Urinary bladder (tissue), 4 donors: ENCODE data around the gene NUTF2. TPM values are rescaled to one million over a fixed set of nuclear protein-coding genes. Genes with fewer than 3 reads are reported as not detected.
A peak's percentile ranks its signal among the peaks of the same experiment; 100 is the strongest.
"Not testable (repeated sequence)": the region's sequence is repeated elsewhere in the genome, so short reads cannot be mapped to it uniquely, and the experiment has no call there.

ENCODE experiments used
- DNase-seq: peaks from one replicate; pipeline ENCODE4 v3.0.0-alpha.2; 2015; ENCODE audit errors: extremely low spot score
- H3K27ac ChIP-seq: one replicate; pipeline ENCODE4 v1.5.1; 2013; ENCODE audit warnings: low read depth, mild to moderate bottlenecking, moderate library complexity
- H3K36me3 ChIP-seq: one replicate; pipeline ENCODE4 v1.6.1; 2013; ENCODE audit warnings: mild to moderate bottlenecking, moderate library complexity; ENCODE audit not compliant: insufficient read depth
- H3K4me1 ChIP-seq: one replicate; pipeline ENCODE4 v1.6.1; 2013; ENCODE audit warnings: mild to moderate bottlenecking, moderate library complexity; ENCODE audit not compliant: insufficient read depth
- H3K4me3 ChIP-seq: one replicate; pipeline ENCODE4 v1.5.1; 2013; ENCODE audit warnings: low read depth, low read length
- WGBS: extraction: QIAGEN DNeasy Blood & Tissue Kit; methylation state at CpG from one replicate; pipeline ENCODE4 v1.1.7; 2013; 5-methylcytosine and 5-hydroxymethylcytosine counted together
- polyA plus RNA-seq: library from polyadenylated mRNA; stranded (reverse); fragments of 200-250 nt; gene quantifications from one replicate; pipeline ENCODE4 v1.2.3, GENCODE V29; 2013
- total RNA-seq: library from RNA; depleted of rRNA; stranded (reverse); fragments of >200 nt; gene quantifications from one replicate; pipeline ENCODE4 v1.2.3, GENCODE V29; 2014
- donor health status: healthy with polysubstance abuse.
- donor health status: healthy.

The NUTF2 gene
- total and polyA plus RNA-seq, 2 donors: 70.6 to 117 TPM

DNA sequence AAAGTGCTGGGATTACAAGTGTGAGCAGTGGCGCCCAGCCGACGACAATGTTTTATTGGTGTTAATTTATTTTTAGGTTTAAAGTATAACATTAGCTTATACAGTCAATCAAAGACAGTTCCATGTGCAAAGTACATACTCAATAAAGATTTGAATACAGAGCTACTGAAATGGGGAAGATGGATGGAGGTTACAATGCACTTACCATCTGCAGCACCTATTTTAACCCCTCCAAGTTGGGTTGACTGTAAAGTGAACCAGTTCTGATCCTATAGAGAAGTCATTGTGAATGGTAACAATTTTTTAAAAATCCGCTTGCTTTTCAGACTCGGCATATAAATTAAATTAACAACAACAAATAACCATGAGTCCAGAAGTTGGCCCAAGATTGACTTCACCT, 45.6 kb downstream of the NUTF2 start:
- Histone ChIP-seq H3K27ac (no peak overlapping the region), H3K4me3 (peak overlapping the region; percentile 26), H3K36me3 (no peaks in the 10 kb centered on the region), H3K4me1 (no peaks in the 10 kb centered on the region)
- no peak for DNase-seq
- WGBS: 52% methylated on average over 5 of the region's 5 CpGs

- Histone ChIP-seq H3K4me1 (no peaks in the 10 kb centered on the region), H3K4me3 (peak within 1 kb of the TSS; percentile 87), H3K27ac (peak within 1 kb of the TSS; percentile 99), H3K36me3 (no peaks in the 10 kb centered on the region)
- WGBS: under 1% methylated on average over 90 of the region's 90 CpGs
- peak; percentile 91 for DNase-seq
Measured at GRCh38 chr16:67892899-67893742, 46.4 kb downstream of the NUTF2 start, which contains the start of gene PSKH1. TSS of gene PSKH1 (plus strand) at chr16:67893254. CDS start at chr16:67908750, 15,496 bp downstream.

GRCh38 chr16:67893743-67894399, 47.1 kb downstream of the NUTF2 start:
- Histone ChIP-seq H3K4me3 (peak overlapping the region; percentile 87), H3K4me1 (no peaks in the 10 kb centered on the region), H3K27ac (peak overlapping the region; percentile 99), H3K36me3 (no peaks in the 10 kb centered on the region)
- DNase-seq: no peak
- 18% methylated on average over 14 of the region's 14 CpGs for WGBS

DNA sequence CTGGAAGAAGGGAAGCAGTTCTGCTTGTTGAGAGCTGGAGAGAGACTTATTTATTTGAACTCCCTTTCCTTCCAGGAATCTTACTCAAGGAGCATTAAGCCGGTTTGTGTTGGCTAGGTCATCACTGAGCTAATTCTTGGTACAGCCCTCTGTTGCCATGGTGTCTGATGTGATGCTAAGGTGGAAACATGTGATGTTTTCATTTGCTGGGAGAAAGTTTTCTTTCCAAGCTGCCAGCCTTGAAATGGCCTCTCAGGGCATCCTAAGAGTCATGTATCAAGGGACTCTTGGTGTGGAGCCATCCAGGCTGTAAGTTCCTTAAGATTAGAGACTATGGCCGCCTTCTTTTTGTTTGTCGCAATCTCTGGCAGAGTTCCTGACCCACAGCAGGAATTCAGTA, 50.5 kb downstream of the NUTF2 start:
- Histone ChIP-seq H3K36me3 (no peaks in the 10 kb centered on the region), H3K4me1 (no peaks in the 10 kb centered on the region), H3K4me3 (no peak overlapping the region), H3K27ac (no peak overlapping the region)
- 63% methylated on average over 3 of the region's 3 CpGs for WGBS
- DNase-seq: no peak

- 93% methylated on average over 5 of the region's 5 CpGs for WGBS
- H3K4me3 ChIP-seq: no peak overlapping the region
Measured at GRCh38 chr16:67901734-67902133, 55.0 kb downstream of the NUTF2 start.

DNA sequence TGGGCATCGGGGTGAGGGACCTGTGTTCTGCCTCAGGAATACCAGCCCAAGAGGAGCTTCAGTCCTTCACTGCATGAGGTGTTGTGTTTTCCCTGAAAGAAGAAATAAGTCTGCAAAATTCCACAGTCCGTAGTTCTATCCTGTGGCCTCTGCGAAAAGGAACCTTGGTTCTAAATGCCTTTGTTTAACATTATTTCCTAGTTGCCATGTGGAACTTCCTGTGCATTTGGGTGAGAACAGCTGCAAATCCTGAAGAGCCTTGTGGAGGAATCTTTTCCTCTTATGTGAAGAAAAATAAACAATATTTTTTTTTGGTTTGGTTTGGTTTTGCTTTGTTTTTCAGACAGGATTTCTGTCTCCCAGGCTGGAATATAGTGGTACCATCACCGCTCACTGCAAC, 56.1 kb downstream of the NUTF2 start:
- H3K27ac ChIP-seq: no peak overlapping the region
- DNase-seq: no peak
- whole genome bisulfite sequencing: 71% methylated on average over 4 of the region's 4 CpGs
- no peaks in the 10 kb centered on the region for H3K4me1 ChIP-seq
- H3K4me3 ChIP-seq: no peak overlapping the region
- H3K36me3 ChIP-seq: no peaks in the 10 kb centered on the region

More at GRCh38 chr16:67901734-67902133, 55.0 kb downstream of the NUTF2 start:
- no peak overlapping the region for H3K27ac ChIP-seq
- no peak for DNase-seq
- no peaks in the 10 kb centered on the region for H3K4me1 ChIP-seq
- H3K36me3 ChIP-seq: no peaks in the 10 kb centered on the region

GRCh38 chr16:67907397-67908180, 60.9 kb downstream of the NUTF2 start:
- no peak for DNase-seq
- Histone ChIP-seq H3K4me1 (no peaks in the 10 kb centered on the region), H3K27ac (no peak overlapping the region), H3K4me3 (no peak overlapping the region), H3K36me3 (no peaks in the 10 kb centered on the region)
- WGBS: 89% methylated on average over 11 of the region's 11 CpGs

- WGBS: 93% methylated on average over 36 of the region's 36 CpGs
- H3K36me3 ChIP-seq: no peaks in the 10 kb centered on the region
- no peaks in the 10 kb centered on the region for H3K4me1 ChIP-seq
- H3K4me3 ChIP-seq: no peak overlapping the region
- H3K27ac ChIP-seq: no peak overlapping the region
- no peak for DNase-seq
Measured at GRCh38 chr16:67909056-67909742, 62.5 kb downstream of the NUTF2 start.

DNA sequence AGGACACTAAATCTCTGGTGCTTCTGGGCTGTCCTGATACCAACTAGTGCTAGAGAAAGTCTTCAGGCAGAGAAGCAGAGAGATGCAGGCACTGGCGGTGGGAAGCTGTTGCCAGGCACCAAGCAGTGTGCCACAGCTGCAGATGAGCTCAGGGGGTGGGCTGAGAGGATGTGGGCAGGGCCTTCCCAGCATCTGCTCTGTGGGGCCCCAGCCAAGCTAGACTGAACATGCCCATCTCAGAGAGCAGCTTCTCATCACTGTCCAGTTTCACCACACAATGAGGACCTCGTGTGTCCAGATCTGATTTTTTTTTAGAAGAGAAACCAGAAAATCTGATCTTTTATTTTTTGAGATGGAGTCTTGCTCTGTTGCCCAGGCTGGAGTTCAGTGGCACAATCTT, 63.4 kb downstream of the NUTF2 start:
- H3K27ac ChIP-seq: no peak overlapping the region
- 52% methylated on average over 2 of the region's 2 CpGs for WGBS
- H3K4me1 ChIP-seq: no peaks in the 10 kb centered on the region
- DNase-seq: no peak
- no peak overlapping the region for H3K4me3 ChIP-seq
- H3K36me3 ChIP-seq: no peaks in the 10 kb centered on the region

GRCh38 chr16:67914758-67915495, 68.2 kb downstream of the NUTF2 start:
- 70% methylated on average over 7 of the region's 7 CpGs for WGBS
- no peak overlapping the region for H3K4me3 ChIP-seq
- no peaks in the 10 kb centered on the region for H3K36me3 ChIP-seq
- no peaks in the 10 kb centered on the region for H3K4me1 ChIP-seq
- no peak for DNase-seq
- no peak overlapping the region for H3K27ac ChIP-seq

- not testable (repeated sequence) for H3K4me1 ChIP-seq, H3K36me3 ChIP-seq, H3K4me3 ChIP-seq, H3K27ac ChIP-seq, DNase-seq
- WGBS: 69% methylated on average over 2 of the region's 2 CpGs
Measured at GRCh38 chr16:67915496-67915769, 68.7 kb downstream of the NUTF2 start.

DNA sequence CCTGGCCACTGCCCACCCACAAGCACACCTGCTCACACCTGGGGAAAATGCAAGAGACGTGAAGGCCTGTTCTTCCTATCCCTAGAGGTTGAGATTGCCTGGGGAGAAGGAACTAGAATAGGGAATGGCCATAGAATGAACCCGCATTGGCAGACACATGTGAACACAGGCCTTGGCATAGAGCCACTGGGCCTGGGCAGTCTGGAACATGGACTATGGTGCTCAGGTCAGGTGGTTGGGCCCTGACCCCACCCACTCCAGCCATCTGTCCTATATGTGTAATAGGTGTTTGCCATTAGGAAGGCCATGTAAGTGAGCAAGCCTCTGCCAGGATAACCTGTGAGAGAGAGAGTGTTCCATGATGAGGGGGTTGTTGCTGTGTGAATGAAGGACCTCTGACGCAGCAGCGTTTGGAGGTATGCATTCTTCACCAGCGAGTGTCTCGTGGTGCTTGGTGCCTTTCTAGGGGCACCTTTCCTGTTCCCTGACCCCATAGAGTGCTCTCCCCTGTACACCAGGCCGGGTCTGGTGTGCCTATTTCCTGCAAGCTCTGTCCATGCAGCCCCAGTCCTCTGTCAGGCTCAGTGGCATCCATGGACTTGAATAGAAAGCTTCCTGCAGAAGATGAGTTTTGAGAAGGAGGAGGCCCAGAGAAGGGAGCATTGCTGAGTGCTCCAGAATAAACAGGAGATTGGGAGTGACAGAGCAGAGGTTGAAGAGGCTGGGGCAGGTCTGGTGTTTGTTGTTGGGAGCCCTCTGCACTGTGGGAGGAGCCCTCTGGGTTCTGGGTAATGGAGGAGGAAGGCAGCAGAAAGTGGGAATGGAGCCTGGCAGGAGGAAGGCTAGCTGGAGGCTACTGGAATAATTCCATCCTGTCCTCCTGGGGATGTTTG, 69.3 kb downstream of the NUTF2 start:
- no peaks in the 10 kb centered on the region for H3K36me3 ChIP-seq
- H3K4me1 ChIP-seq: no peaks in the 10 kb centered on the region
- no peak overlapping the region for H3K27ac ChIP-seq
- no peak for DNase-seq
- 79% methylated on average over 7 of the region's 7 CpGs for WGBS
- H3K4me3 ChIP-seq: no peak overlapping the region
